ENCODE data around the gene TMEM236. TPM values are rescaled to one million over a fixed set of nuclear protein-coding genes. Genes with fewer than 3 reads are reported as not detected.

The TMEM236 gene
- total RNA-seq, 1 experiment from 2014 or later, result 0.07 TPM

DNA sequence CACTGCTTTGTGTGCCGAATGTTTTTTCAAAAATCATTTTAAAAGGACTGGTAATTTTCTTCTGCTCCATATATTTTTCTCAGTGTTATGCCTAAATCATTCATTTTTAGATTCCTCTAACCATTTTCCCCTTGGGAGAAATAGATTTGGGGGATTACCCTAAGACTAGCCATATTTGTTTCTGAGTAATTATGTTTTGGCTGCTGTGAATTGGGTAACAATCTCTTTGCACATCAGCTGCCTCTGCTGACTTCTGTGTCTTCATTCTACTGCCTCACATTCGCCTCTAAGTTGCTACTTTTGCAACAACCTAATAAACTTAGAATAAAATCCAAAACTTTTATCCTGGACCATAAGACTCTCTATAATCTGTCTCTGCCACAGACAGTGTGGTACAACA is 38.6 kb downstream of the TMEM236 start:
- no peak for DNase-seq (ENCODE audit: low read depth, low spot score)
- Histone ChIP-seq H3K27ac (ENCODE audit: low read depth, low read length) (no peak overlapping the region), H3K9me2 (ENCODE audit: insufficient read depth) (peaks cover 3% of the 10 kb centered on the region; the same call in 1 of the 2 replicates), H3K4me1 (ENCODE audit: control insufficient read depth in 1 of 2, insufficient read depth in 2 of 2, low read length in 2 of 2) (peaks cover 6 to 14% of the 10 kb centered on the region in 2 experiments; a peak in 3 of 4 replicates), H3K9ac (ENCODE audit: low read length) (no peak overlapping the region), H3K4me2 (ENCODE audit: low read length) (no peak overlapping the region), H4K20me1 (ENCODE audit: insufficient read depth) (no peaks in the 10 kb centered on the region), H3K4me3 (replicated peaks in 1 of 2; ENCODE audit: low read depth in 1 of 2, low read length in 2 of 2) (no peak overlapping the region), H3K36me3 (ENCODE audit: control insufficient read depth in 1 of 2, insufficient read depth in 2 of 2, low read length in 2 of 2) (no peaks in the 10 kb centered on the region), H3K27me3 (ENCODE audit: insufficient read depth, low read length) (no peaks in the 10 kb centered on the region), H3K79me2 (ENCODE audit: insufficient read depth, low read length) (no peaks in the 10 kb centered on the region), H2AFZ (ENCODE audit: low read depth, low read length, poor library complexity, severe bottlenecking) (no peak overlapping the region), H3K9me3 (ENCODE audit: control insufficient read depth in 1 of 2, insufficient read depth in 1 of 2, low read depth in 1 of 2, low read length in 2 of 2) (no peaks in the 10 kb centered on the region)
- RAD21 ChIA-PET (ENCODE audit: low non-redundant PET in 1 of 2, low total read pairs in 2 of 2, uncharacterized antibody in 2 of 2, unreplicated experiment in 2 of 2), result no interaction called here
- ATAC-seq, result no peak
- TF ChIP-seq, protein P1, sequence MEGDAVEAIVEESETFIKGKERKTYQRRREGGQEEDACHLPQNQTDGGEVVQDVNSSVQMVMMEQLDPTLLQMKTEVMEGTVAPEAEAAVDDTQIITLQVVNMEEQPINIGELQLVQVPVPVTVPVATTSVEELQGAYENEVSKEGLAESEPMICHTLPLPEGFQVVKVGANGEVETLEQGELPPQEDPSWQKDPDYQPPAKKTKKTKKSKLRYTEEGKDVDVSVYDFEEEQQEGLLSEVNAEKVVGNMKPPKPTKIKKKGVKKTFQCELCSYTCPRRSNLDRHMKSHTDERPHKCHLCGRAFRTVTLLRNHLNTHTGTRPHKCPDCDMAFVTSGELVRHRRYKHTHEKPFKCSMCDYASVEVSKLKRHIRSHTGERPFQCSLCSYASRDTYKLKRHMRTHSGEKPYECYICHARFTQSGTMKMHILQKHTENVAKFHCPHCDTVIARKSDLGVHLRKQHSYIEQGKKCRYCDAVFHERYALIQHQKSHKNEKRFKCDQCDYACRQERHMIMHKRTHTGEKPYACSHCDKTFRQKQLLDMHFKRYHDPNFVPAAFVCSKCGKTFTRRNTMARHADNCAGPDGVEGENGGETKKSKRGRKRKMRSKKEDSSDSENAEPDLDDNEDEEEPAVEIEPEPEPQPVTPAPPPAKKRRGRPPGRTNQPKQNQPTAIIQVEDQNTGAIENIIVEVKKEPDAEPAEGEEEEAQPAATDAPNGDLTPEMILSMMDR (IDR thresholded peaks at IDR 0.05 in 2 of 3, conservative IDR thresholded peaks at IDR 0.05 in 1 of 3; ENCODE audit: borderline replicate concordance in 1 of 3, insufficient read depth in 1 of 3, low read depth in 2 of 3, low read length in 2 of 3), result no peak
- no peak for TF ChIP-seq YY1 (IDR thresholded peaks at IDR 0.05; ENCODE audit: extremely low read depth, insufficient replicate concordance, low read depth, low read length)
- TF ChIP-seq ZBTB33 (IDR thresholded peaks at IDR 0.05; ENCODE audit: extremely low read depth, insufficient replicate concordance, low read length), result no peak
- TF ChIP-seq EZH2phosphoT487 (IDR thresholded peaks at IDR 0.05; ENCODE audit: borderline replicate concordance), result no peak
- TF ChIP-seq ZFX (IDR thresholded peaks at IDR 0.05), result no peak
- TF ChIP-seq CEBPB (IDR thresholded peaks at IDR 0.05; ENCODE audit: low read depth), result no peak
- no peak for TF ChIP-seq FOSL1 (IDR thresholded peaks at IDR 0.05; ENCODE audit: low read depth)
- no peak for TF ChIP-seq EZH2 (IDR thresholded peaks at IDR 0.05)
- BruUV-seq (replicated peaks), result no TSS peak
- CTCF ChIA-PET, result interaction anchor here (1.3 kb wide), 1 partner anchor 11 kb away, joined by 3 read pairs; no protein-coding TSS in a partner anchor
- POLR2A ChIA-PET, result no interaction called here
- intact Hi-C loops (cut with micrococcal nuclease), result no loop called here

Measured in HCT116 (cell line).